OCI-LY3 (cell line): ENCODE measurements around the gene NTNG2.

Source experiments
- EZH2phosphoT487 ChIP-seq: fragments of 200-600 bp; shearing (Covaris generic); IDR thresholded peaks from 2 replicates; pipeline ENCODE4 v1.6.1; 2018; ENCODE audit warnings: antibody characterized with exemption, mixed run types, low read depth
- TF ChIP-seq, protein P1 (sequence below): fragments of 200-600, 300-600 bp; sonication (generic); IDR thresholded peaks from 2 replicates; pipeline ENCODE4 v1.5.1; 2014; ENCODE audit warnings: antibody characterized with exemption, low read length, low read depth

- TF ChIP-seq, protein P1, sequence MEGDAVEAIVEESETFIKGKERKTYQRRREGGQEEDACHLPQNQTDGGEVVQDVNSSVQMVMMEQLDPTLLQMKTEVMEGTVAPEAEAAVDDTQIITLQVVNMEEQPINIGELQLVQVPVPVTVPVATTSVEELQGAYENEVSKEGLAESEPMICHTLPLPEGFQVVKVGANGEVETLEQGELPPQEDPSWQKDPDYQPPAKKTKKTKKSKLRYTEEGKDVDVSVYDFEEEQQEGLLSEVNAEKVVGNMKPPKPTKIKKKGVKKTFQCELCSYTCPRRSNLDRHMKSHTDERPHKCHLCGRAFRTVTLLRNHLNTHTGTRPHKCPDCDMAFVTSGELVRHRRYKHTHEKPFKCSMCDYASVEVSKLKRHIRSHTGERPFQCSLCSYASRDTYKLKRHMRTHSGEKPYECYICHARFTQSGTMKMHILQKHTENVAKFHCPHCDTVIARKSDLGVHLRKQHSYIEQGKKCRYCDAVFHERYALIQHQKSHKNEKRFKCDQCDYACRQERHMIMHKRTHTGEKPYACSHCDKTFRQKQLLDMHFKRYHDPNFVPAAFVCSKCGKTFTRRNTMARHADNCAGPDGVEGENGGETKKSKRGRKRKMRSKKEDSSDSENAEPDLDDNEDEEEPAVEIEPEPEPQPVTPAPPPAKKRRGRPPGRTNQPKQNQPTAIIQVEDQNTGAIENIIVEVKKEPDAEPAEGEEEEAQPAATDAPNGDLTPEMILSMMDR: no peak
- no peak for TF ChIP-seq EZH2phosphoT487
Observed at GRCh38 chr9:132221941-132222340, 60.1 kb downstream of the NTNG2 start.
